Muscle of leg (tissue), 11 donors: ENCODE data around the gene GTF2H1. TPM values are rescaled to one million over a fixed set of nuclear protein-coding genes. Genes with fewer than 3 reads are reported as not detected.
"Not testable (repeated sequence)": the region's sequence is repeated elsewhere in the genome, so short reads cannot be mapped to it uniquely, and the experiment has no call there.

ENCODE experiments used
- DNase-seq: peaks from one replicate; pipeline ENCODE4 v3.0.0; 2013
- H3K27ac ChIP-seq: one replicate; pipeline ENCODE4 v1.5.1; 2013; ENCODE audit warnings: mild to moderate bottlenecking, low read length, control low read depth
- H3K27me3 ChIP-seq: one replicate; pipeline ENCODE4 v1.6.1; 2013; ENCODE audit warnings: low read length; ENCODE audit not compliant: control insufficient read depth, insufficient read depth
- H3K36me3 ChIP-seq: one replicate; pipeline ENCODE4 v1.6.1; 2013; ENCODE audit warnings: low read length; ENCODE audit not compliant: control insufficient read depth, insufficient read depth
- H3K4me1 ChIP-seq: one replicate; pipeline ENCODE4 v1.6.1; 2013; ENCODE audit warnings: low read length; ENCODE audit not compliant: control insufficient read depth, insufficient read depth
- H3K4me3 ChIP-seq: one replicate; pipeline ENCODE4 v1.5.1; 2013; ENCODE audit warnings: low read length, control low read depth
- H3K9me3 ChIP-seq: replicated peaks from 2 replicates; pipeline ENCODE4 v1.6.1; 2013; ENCODE audit warnings: low read depth, low read length; ENCODE audit not compliant: control insufficient read depth
- WGBS: methylation state at CpG from one replicate; pipeline ENCODE4 v1.1.5; 2013; ENCODE audit warnings: missing lambda C conversion rate; ENCODE audit not compliant: insufficient coverage; 5-methylcytosine and 5-hydroxymethylcytosine counted together
- polyA plus RNA-seq, 8 donors: library from polyadenylated mRNA; unstranded; fragments of 120-200 nt; gene quantifications; one replicate each; pipeline versions ENCODE4 v1.2.1 to v1.2.3, GENCODE V29; 2013; ENCODE audit warnings: inconsistent platforms in 1 of 8, low replicate concordance in 1 of 8; ENCODE audit not compliant: insufficient read length in 8 of 8, insufficient read depth in 1 of 8
- total RNA-seq: library from RNA; stranded (reverse); fragments of 120-200 nt; gene quantifications from one replicate; pipeline ENCODE4 v1.2.4, GENCODE V29; 2013

Gene GTF2H1
- total and polyA plus RNA-seq, 9 donors: 30.0 to 39.9 (median 33.7) TPM

GRCh38 chr11:18392434-18393321 lies 70.3 kb downstream of the GTF2H1 start:
- H3K4me1 ChIP-seq: peaks cover 14% of the 10 kb centered on the region
- no peak for DNase-seq
- no peaks in the 10 kb centered on the region for H3K27me3 ChIP-seq
- H3K36me3 ChIP-seq: peaks cover 6% of the 10 kb centered on the region
- H3K9me3 ChIP-seq: no peaks in the 10 kb centered on the region
- no peak overlapping the region for H3K27ac ChIP-seq
- H3K4me3 ChIP-seq: no peak overlapping the region
- WGBS: 74% methylated on average over 2 of the region's 4 CpGs

GRCh38 chr11:18393581-18394274 lies 71.4 kb downstream of the GTF2H1 start:
- peak overlapping the region; percentile 98 for H3K4me3 ChIP-seq
- H3K36me3 ChIP-seq: peaks cover 16% of the 10 kb centered on the region
- DNase-seq: no peak
- H3K9me3 ChIP-seq: no peaks in the 10 kb centered on the region
- H3K4me1 ChIP-seq: peaks cover 14% of the 10 kb centered on the region
- peak overlapping the region; percentile 98 for H3K27ac ChIP-seq
- 78% methylated on average over 9 of the region's 22 CpGs for WGBS
- H3K27me3 ChIP-seq: no peaks in the 10 kb centered on the region

GRCh38 chr11:18394275-18394927 lies 72.0 kb downstream of the GTF2H1 start, which contains the start of gene LDHA:
Gene LDHA (plus strand): TSS chr11:18394563. CDS start chr11:18396843, 2,280 bp downstream.
- peak within 1 kb of the TSS; percentile 98 for H3K27ac ChIP-seq
- H3K4me3 ChIP-seq: peak within 1 kb of the TSS; percentile 98
- H3K4me1 ChIP-seq: peaks cover 14% of the 10 kb centered on the region
- peak; percentile 98 for DNase-seq
- under 1% methylated on average over 60 of the region's 60 CpGs for WGBS
- no peaks in the 10 kb centered on the region for H3K9me3 ChIP-seq
- H3K36me3 ChIP-seq: peaks cover 23% of the 10 kb centered on the region
- no peaks in the 10 kb centered on the region for H3K27me3 ChIP-seq

DNA sequence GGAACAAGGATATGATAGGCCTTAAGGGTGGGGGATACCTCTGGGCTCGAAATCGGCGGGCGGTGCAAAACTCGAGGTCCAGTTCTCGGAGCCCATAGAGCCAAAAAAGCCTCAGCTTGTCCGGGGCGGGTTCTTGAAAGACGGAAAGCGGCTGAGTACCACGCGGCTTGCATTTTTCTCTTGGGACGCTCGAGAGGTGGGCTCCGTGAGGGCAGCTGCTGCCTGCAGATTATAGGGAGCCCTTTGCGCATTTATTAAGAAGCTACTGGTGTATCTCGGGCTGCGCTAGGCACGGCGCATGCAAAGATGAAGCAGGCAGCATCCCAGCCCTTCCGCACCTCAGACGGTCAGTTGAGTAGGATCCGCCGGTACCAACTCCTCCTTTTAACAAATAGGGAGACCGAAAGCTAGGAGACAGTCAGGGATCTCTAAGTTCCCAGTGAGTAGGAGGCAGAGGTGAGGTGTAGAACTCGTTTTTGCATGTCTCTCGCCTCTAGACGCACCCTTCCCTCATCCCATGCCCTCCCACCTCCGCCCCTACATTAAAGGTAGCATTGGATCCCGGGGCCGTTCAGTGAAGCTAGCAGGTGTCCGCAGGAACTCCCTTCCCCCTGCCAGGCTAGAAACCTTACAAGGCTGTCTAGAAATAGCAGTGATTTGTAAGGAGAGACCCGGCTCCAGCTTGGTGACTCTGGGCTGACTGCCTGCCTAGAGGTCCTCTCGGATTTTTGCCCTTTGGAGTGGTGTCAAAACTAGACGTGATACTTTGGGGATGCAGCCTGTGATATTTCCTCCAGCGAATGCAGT lies 72.8 kb downstream of the GTF2H1 start:
- no peak for DNase-seq

GRCh38 chr11:18395735-18396504 lies 73.6 kb downstream of the GTF2H1 start:
- Histone ChIP-seq H3K27ac (peak overlapping the region; percentile 98), H3K36me3 (peaks cover 36% of the 10 kb centered on the region), H3K27me3 (no peaks in the 10 kb centered on the region), H3K4me3 (peak overlapping the region; percentile 98), H3K9me3 (no peaks in the 10 kb centered on the region), H3K4me1 (peaks cover 14% of the 10 kb centered on the region)
- peak; percentile 99 for DNase-seq
- 0% methylated on average over 39 of the region's 46 CpGs for WGBS

More for the DNA sequence above, 72.8 kb downstream of the GTF2H1 start:
- Histone ChIP-seq H3K27ac (peak overlapping the region; percentile 98), H3K4me3 (peak overlapping the region; percentile 98), H3K36me3 (peaks cover 29% of the 10 kb centered on the region), H3K9me3 (no peaks in the 10 kb centered on the region), H3K27me3 (no peaks in the 10 kb centered on the region), H3K4me1 (peaks cover 14% of the 10 kb centered on the region)
- under 1% methylated on average over 27 of the region's 36 CpGs for WGBS

DNA sequence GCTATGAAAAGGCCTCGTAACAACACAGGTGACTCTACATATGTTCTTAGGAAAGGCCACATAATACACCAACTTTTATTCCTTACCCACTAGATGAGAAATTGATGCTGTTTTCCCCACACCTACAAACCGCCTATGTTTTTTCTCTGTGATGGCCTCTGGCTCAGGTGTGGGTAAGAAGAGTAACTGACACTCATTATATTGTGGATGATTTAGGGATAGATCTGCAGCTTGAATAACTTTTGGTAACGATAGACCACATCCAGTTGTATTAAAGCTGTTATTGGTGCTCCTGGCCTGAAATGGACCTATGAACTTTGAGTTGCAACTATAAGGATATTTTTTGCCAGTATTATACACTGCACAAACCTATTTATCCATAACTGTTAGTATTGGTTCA lies 75.6 kb downstream of the GTF2H1 start:
- DNase-seq: no peak
- 100% methylated on average over 1 of the region's 3 CpGs for WGBS
- no peak overlapping the region for H3K4me3 ChIP-seq
- H3K36me3 ChIP-seq: peaks cover 45% of the 10 kb centered on the region
- H3K27me3 ChIP-seq: no peaks in the 10 kb centered on the region
- H3K9me3 ChIP-seq: no peaks in the 10 kb centered on the region
- H3K4me1 ChIP-seq: peaks cover 14% of the 10 kb centered on the region
- no peak overlapping the region for H3K27ac ChIP-seq

GRCh38 chr11:18401077-18401476 lies 78.7 kb downstream of the GTF2H1 start:
- H3K9me3 ChIP-seq, H3K4me1 ChIP-seq, DNase-seq, H3K4me3 ChIP-seq, H3K27ac ChIP-seq, H3K27me3 ChIP-seq: not testable (repeated sequence)
- H3K36me3 ChIP-seq: peaks cover 62% of the 10 kb centered on the region
- WGBS: no CpG with 5 or more reads among the region's 9 CpGs

GRCh38 chr11:18404062-18404461 lies 81.7 kb downstream of the GTF2H1 start:
- H3K4me3 ChIP-seq: no peak overlapping the region
- peaks cover 63% of the 10 kb centered on the region for H3K36me3 ChIP-seq
- no peaks in the 10 kb centered on the region for H3K27me3 ChIP-seq
- H3K4me1 ChIP-seq: no peaks in the 10 kb centered on the region
- no peak for DNase-seq
- H3K27ac ChIP-seq: no peak overlapping the region
- no peaks in the 10 kb centered on the region for H3K9me3 ChIP-seq
- 93% methylated on average over 4 of the region's 4 CpGs for WGBS

- peaks cover 42% of the 10 kb centered on the region for H3K36me3 ChIP-seq
- H3K27me3 ChIP-seq, DNase-seq, H3K4me1 ChIP-seq, H3K27ac ChIP-seq, H3K9me3 ChIP-seq, H3K4me3 ChIP-seq: not testable (repeated sequence)
- no CpG with 5 or more reads among the region's 3 CpGs for whole genome bisulfite sequencing
These were observed 85.0 kb downstream of the GTF2H1 start for GRCh38 chr11:18407400-18407799.
